H1 (cell line): ENCODE results near the gene PRTG. TPM values are rescaled to one million over a fixed set of nuclear protein-coding genes. Genes with fewer than 3 reads are reported as not detected.

ENCODE experiments used
- CTCF ChIA-PET: fragments of 300-600 bp; sonication (Branson Sonifier 250); formaldehyde crosslinking; loops from one replicate; lab custom pipeline; 2021; ENCODE audit not compliant: partially characterized antibody; lab: Charles Lee
- POLR2A ChIA-PET: fragments of 300-600 bp; sonication (Branson Sonifier 250); formaldehyde crosslinking; loops from one replicate; lab custom pipeline; 2021; ENCODE audit warnings: inconsistent platforms; ENCODE audit not compliant: partially characterized antibody; lab: Charles Lee
- DNase-seq, 2 experiments: peaks; one replicate each; pipeline versions ENCODE4 v3.0.0 to v3.0.0-alpha.2; 2010 to 2022; ENCODE audit warnings: low spot score in 2 of 2, low read depth in 1 of 2, mixed read lengths in 1 of 2
- FAIRE-seq: peaks from 2 replicates; lab custom pipeline; 2011; peaks lifted over from hg19 to GRCh38; lab: Jason Lieb, UNC
- H2AFZ ChIP-seq: 2 replicates; pipeline ENCODE4 v1.8.1; 2012; ENCODE audit warnings: low read length, inconsistent platforms
- H2AK5ac ChIP-seq: 2 replicates; pipeline ENCODE4 v1.6.1; 2013; ENCODE audit warnings: low read depth, low read length
- H2BK120ac ChIP-seq: replicated peaks from 2 replicates; pipeline ENCODE3; 2013; ENCODE audit warnings: low read depth, low read length, inconsistent platforms
- H2BK12ac ChIP-seq: 2 replicates; pipeline ENCODE4 v1.6.1; 2013; ENCODE audit warnings: low read depth, low read length
- H2BK15ac ChIP-seq: 2 replicates; pipeline ENCODE4 v1.6.1; 2013; ENCODE audit warnings: low read length
- H2BK20ac ChIP-seq: 2 replicates; pipeline ENCODE4 v1.6.1; 2013; ENCODE audit warnings: low read length
- H2BK5ac ChIP-seq: 2 replicates; pipeline ENCODE4 v1.6.1; 2013; ENCODE audit warnings: low read depth, low read length
- H3K14ac ChIP-seq: 2 replicates; pipeline ENCODE4 v1.6.1; 2013; ENCODE audit warnings: inconsistent platforms; ENCODE audit not compliant: insufficient read length
- H3K18ac ChIP-seq: 2 replicates; pipeline ENCODE4 v1.6.1; 2013; ENCODE audit warnings: low read length; ENCODE audit errors: extremely low read depth
- H3K23ac ChIP-seq: 2 replicates; pipeline ENCODE4 v1.6.1; 2013; ENCODE audit warnings: inconsistent platforms; ENCODE audit not compliant: insufficient read length
- H3K23me2 ChIP-seq: 2 replicates; pipeline ENCODE4 v1.6.1; 2013; ENCODE audit warnings: low read depth, low read length
- H3K27ac ChIP-seq: 2 replicates; pipeline ENCODE4 v1.6.1; 2011; ENCODE audit warnings: low read depth, low read length, inconsistent platforms
- H3K27me3 ChIP-seq, 4 experiments: replicated peaks in 1 of 4; 1 replicate in 1 of 4; 2 replicates in 3 of 4; pipeline versions ENCODE4 v1.6.1 to v1.8.1; 2011 to 2013; ENCODE audit warnings: low read length in 3 of 4, mild to moderate bottlenecking in 3 of 4, inconsistent platforms in 2 of 4, mixed read lengths in 2 of 4, moderate library complexity in 1 of 4; ENCODE audit not compliant: control insufficient read depth in 3 of 4, insufficient read depth in 3 of 4; ENCODE audit errors: extremely low read depth in 1 of 4
- H3K36me3 ChIP-seq, 4 experiments: 2 replicates each; pipeline versions ENCODE4 v1.6.1 to v1.8.1; 2011 to 2013; ENCODE audit warnings: mild to moderate bottlenecking in 4 of 4, low read length in 3 of 4, moderate library complexity in 2 of 4, control low read depth in 1 of 4, inconsistent platforms in 1 of 4; ENCODE audit not compliant: insufficient read depth in 4 of 4, control insufficient read depth in 2 of 4
- H3K4ac ChIP-seq: replicated peaks from 2 replicates; pipeline ENCODE3; 2013; ENCODE audit warnings: low read length, low read depth, mixed read lengths, inconsistent platforms; ENCODE audit not compliant: insufficient read length
- H3K4me1 ChIP-seq, 4 experiments: replicated peaks in 1 of 4; 1 replicate in 1 of 4; 2 replicates in 3 of 4; pipeline versions ENCODE4 v1.6.1 to v1.8.1; 2011 to 2013; ENCODE audit warnings: low read length in 3 of 4, inconsistent platforms in 2 of 4, mixed read lengths in 1 of 4; ENCODE audit not compliant: insufficient read depth in 4 of 4, control insufficient read depth in 3 of 4
- H3K4me2 ChIP-seq, 2 experiments: 2 replicates each; pipeline versions ENCODE4 v1.6.1 to v1.8.1; 2011 to 2013; ENCODE audit warnings: low read depth in 2 of 2, low read length in 2 of 2, control low read depth in 1 of 2, inconsistent platforms in 1 of 2, mild to moderate bottlenecking in 1 of 2; ENCODE audit not compliant: insufficient read depth in 1 of 2
- H3K4me3 ChIP-seq, 4 experiments: fragments of 200-600, 300-600 bp in 1 of 4; sonication (generic), shearing (Covaris generic), sonication (Bioruptor Twin) in 1 of 4; 2 replicates each; pipeline versions ENCODE4 v1.5.1 to v1.8.1; 2011 to 2016; ENCODE audit warnings: low read length in 4 of 4, low read depth in 3 of 4, control low read depth in 2 of 4, inconsistent platforms in 2 of 4, mild to moderate bottlenecking in 2 of 4, mixed read lengths in 1 of 4, moderate library complexity in 1 of 4; ENCODE audit not compliant: insufficient read depth in 2 of 4; ENCODE audit errors: extremely low read depth in 1 of 4
- H3K56ac ChIP-seq: replicated peaks from 2 replicates; pipeline ENCODE3; 2013; ENCODE audit warnings: low read depth, mild to moderate bottlenecking, mixed read lengths, low read length, inconsistent platforms; ENCODE audit not compliant: insufficient read length
- H3K79me1 ChIP-seq: 2 replicates; pipeline ENCODE4 v1.6.1; 2013; ENCODE audit warnings: low read depth, low read length, control low read depth
- H3K79me2 ChIP-seq, 2 experiments: 2 replicates each; pipeline versions ENCODE4 v1.6.1 to v1.8.1; 2012 to 2013; ENCODE audit warnings: low read length in 2 of 2, mild to moderate bottlenecking in 2 of 2, inconsistent platforms in 1 of 2; ENCODE audit not compliant: insufficient read depth in 2 of 2, control insufficient read depth in 1 of 2
- H3K9ac ChIP-seq, 4 experiments: replicated peaks in 1 of 4; 1 replicate in 1 of 4; 2 replicates in 3 of 4; pipeline versions ENCODE4 v1.6.1 to v1.8.1; 2011 to 2013; ENCODE audit warnings: low read depth in 3 of 4, low read length in 3 of 4, control low read depth in 2 of 4, mild to moderate bottlenecking in 2 of 4, moderate library complexity in 2 of 4, inconsistent platforms in 1 of 4; ENCODE audit errors: extremely low read depth in 1 of 4
- H3K9me3 ChIP-seq, 2 experiments: 2 replicates each; pipeline versions ENCODE4 v1.6.1 to v1.8.1; 2012 to 2013; ENCODE audit warnings: mild to moderate bottlenecking in 2 of 2, moderate library complexity in 2 of 2, control low read depth in 1 of 2, inconsistent platforms in 1 of 2, low read depth in 1 of 2, low read length in 1 of 2, mixed read lengths in 1 of 2; ENCODE audit not compliant: insufficient read depth in 2 of 2
- H4K20me1 ChIP-seq, 2 experiments: replicated peaks in 1 of 2; 2 replicates each; pipeline versions ENCODE3 to v1.8.1; 2011 to 2013; ENCODE audit warnings: inconsistent platforms in 2 of 2, low read length in 2 of 2, mild to moderate bottlenecking in 1 of 2; ENCODE audit not compliant: insufficient read depth in 2 of 2, control insufficient read depth in 1 of 2
- H4K5ac ChIP-seq: 2 replicates; pipeline ENCODE4 v1.6.1; 2013; ENCODE audit warnings: low read length, low read depth, mixed read lengths, inconsistent platforms; ENCODE audit not compliant: insufficient read length
- H4K8ac ChIP-seq: 2 replicates; pipeline ENCODE4 v1.8.0; 2013; ENCODE audit warnings: mild to moderate bottlenecking, moderate library complexity, low read length, inconsistent platforms; ENCODE audit not compliant: insufficient read depth; ENCODE audit errors: extremely low read depth
- H4K91ac ChIP-seq: replicated peaks from 2 replicates; pipeline ENCODE3; 2013; ENCODE audit warnings: low read length, mixed read lengths, inconsistent platforms; ENCODE audit not compliant: insufficient read length
- GTF2F1 ChIP-seq: IDR thresholded peaks from 2 replicates; pipeline ENCODE4 v1.6.1; 2012; ENCODE audit warnings: low read depth, low read length, improper control_type of control experiment, borderline replicate concordance
- MAFK ChIP-seq: IDR thresholded peaks from 2 replicates; pipeline ENCODE4 v1.6.1; 2012; ENCODE audit warnings: low read depth, mild to moderate bottlenecking, improper control_type of control experiment, low read length
- POLR2A ChIP-seq, 2 experiments: IDR thresholded peaks; 1 replicate in 1 of 2; 2 replicates in 1 of 2; pipeline ENCODE4 v1.6.1; 2011; ENCODE audit warnings: low read depth in 2 of 2, low read length in 2 of 2, mild to moderate bottlenecking in 2 of 2; ENCODE audit errors: control extremely low read depth in 1 of 2
- RNF2 ChIP-seq: fragments of 200-900, 300-1000 bp; sonication (generic); IDR thresholded peaks from 2 replicates; pipeline ENCODE4 v1.7.1; 2016; ENCODE audit warnings: borderline replicate concordance, low read depth, mild to moderate bottlenecking, antibody characterized with exemption, low read length; ENCODE audit not compliant: poor library complexity, severe bottlenecking; ENCODE audit errors: missing control alignments
- TAF1 ChIP-seq: IDR thresholded peaks from 2 replicates; pipeline ENCODE4 v1.6.1; 2011; ENCODE audit warnings: mild to moderate bottlenecking, low read depth, low read length
- USF2 ChIP-seq: IDR thresholded peaks from 2 replicates; pipeline ENCODE4 v1.6.1; 2011; ENCODE audit warnings: low read length, improper control_type of control experiment
- ZNF274 ChIP-seq: IDR thresholded peaks from 2 replicates; pipeline ENCODE4 v1.7.0; 2012; ENCODE audit warnings: low read length, borderline replicate concordance; ENCODE audit errors: extremely low read depth
- WGBS, 2 experiments: shearing (Covaris generic) in 1 of 2; methylation state at CpG; one replicate each; pipeline versions ENCODE4 v1.1.6 to v1.1.7; 2013 to 2015; ENCODE audit warnings: low lambda C conversion rate in 2 of 2, mixed read lengths in 2 of 2, inconsistent platforms in 1 of 2, low coverage in 1 of 2, missing lambda C conversion rate in 1 of 2; ENCODE audit not compliant: insufficient replicate concordance in 2 of 2, insufficient coverage in 1 of 2, insufficient read length in 1 of 2; ENCODE audit errors: extremely low coverage in 1 of 2, missing lambda C conversion rate in 1 of 2; 5-methylcytosine and 5-hydroxymethylcytosine counted together
- polyA plus RNA-seq, 7 experiments: library from polyadenylated mRNA; depleted of rRNA in 3 of 7; stranded (reverse) in 5 of 7; unstranded in 2 of 7; fragments of >200 nt in 5 of 7; fragments of 200-250 nt in 2 of 7; gene quantifications; 1 replicate in 5 of 7; 2 replicates in 1 of 7; 4 replicates in 1 of 7; pipeline versions ENCODE4 v1.2.1 to v1.2.3, GENCODE V29; 2011 to 2013; ENCODE audit warnings: missing spikeins in 2 of 7, mixed read lengths in 2 of 7
- total RNA-seq: library from RNA; stranded (reverse); fragmentation: NEBNext Ultra II Directional; extraction: Animal tissue kit (Norgen Biotek cat#: 25700); gene quantifications from 2 replicates; pipeline ENCODE4 v1.2.1, GENCODE V29; 2021
- TF ChIP-seq, protein P1 (sequence below): IDR thresholded peaks from 2 replicates; pipeline ENCODE4 v1.6.1; 2012; ENCODE audit warnings: inconsistent platforms

Gene PRTG
- total and polyA plus RNA-seq, 2 of the 8 experiments (the other 6 are each of a cell fraction or from before 2014, with no cell fraction given): 3.1 to 3.2 TPM

GRCh38 chr15:55758580-55758986, 15.6 kb upstream of the PRTG start:
- TF ChIP-seq USF2 (no peak), POLR2A (IDR thresholded peaks at IDR 0.05; ENCODE audit: control extremely low read depth in 1 of 2, low read depth in 2 of 2, low read length in 2 of 2) (no peak), GTF2F1 (no peak), MAFK (no peak), RNF2 (no peak), TAF1 (no peak), ZNF274 (no peak)
- TF ChIP-seq, protein P1, sequence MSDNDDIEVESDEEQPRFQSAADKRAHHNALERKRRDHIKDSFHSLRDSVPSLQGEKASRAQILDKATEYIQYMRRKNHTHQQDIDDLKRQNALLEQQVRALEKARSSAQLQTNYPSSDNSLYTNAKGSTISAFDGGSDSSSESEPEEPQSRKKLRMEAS: no peak
- no peak overlapping the region for H2BK15ac ChIP-seq
- no peak overlapping the region for H2BK5ac ChIP-seq
- H2AFZ ChIP-seq: peak overlapping the region; percentile 22; the same call in 1 of the 2 replicates
- CTCF ChIA-PET: interaction anchor here (0.6 to 7.8 kb wide), 4 partner anchors 8 to 1030 kb away, joined by 3 to 57 read pairs (median 4); no protein-coding TSS in a partner anchor
- no peak overlapping the region for H3K4me2 ChIP-seq
- H4K5ac ChIP-seq: no peak overlapping the region
- H3K79me2 ChIP-seq: no peaks in the 10 kb centered on the region
- no peak overlapping the region for H3K4ac ChIP-seq
- 91% methylated on average over 13 of the region's 13 CpGs; no CpG with 5 or more reads in 1 of the 2 experiments for WGBS, 2 experiments
- H4K91ac ChIP-seq: no peak overlapping the region
- H2BK12ac ChIP-seq: no peak overlapping the region
- H3K14ac ChIP-seq: no peak overlapping the region
- H3K9ac ChIP-seq: no peak overlapping the region
- H3K18ac ChIP-seq: no peak overlapping the region
- no peak overlapping the region for H3K27ac ChIP-seq
- H3K27me3 ChIP-seq: no peaks in the 10 kb centered on the region
- H4K8ac ChIP-seq: no peak overlapping the region
- H3K9me3 ChIP-seq: no peaks in the 10 kb centered on the region
- no peak overlapping the region for H3K4me3 ChIP-seq
- H3K79me1 ChIP-seq: no peaks in the 10 kb centered on the region
- no peak overlapping the region for H2AK5ac ChIP-seq
- H3K4me1 ChIP-seq: no peaks in the 10 kb centered on the region
- no peak for FAIRE-seq
- no peak overlapping the region for H3K56ac ChIP-seq
- no peak overlapping the region for H3K23ac ChIP-seq
- no peak overlapping the region for H2BK20ac ChIP-seq
- H2BK120ac ChIP-seq: no peak overlapping the region
- POLR2A ChIA-PET: interaction anchor here (0.6 kb wide), 1 partner anchor 227 kb away, joined by 3 read pairs; no protein-coding TSS in a partner anchor
- no peaks in the 10 kb centered on the region for H3K23me2 ChIP-seq
- no peaks in the 10 kb centered on the region for H4K20me1 ChIP-seq
- DNase-seq: no peak
- H3K36me3 ChIP-seq: no peaks in the 10 kb centered on the region
